RWPE2 (cell line): Measurements from ENCODE around the gene NT5C1B.
A peak's percentile ranks its signal among the peaks of the same experiment; 100 is the strongest.

Experiments
- ATAC-seq: fragments of 200-7000 bp; cut with Tn5 transposase; 3 replicates; pipeline ENCODE4 v1.9.1; 2021; ENCODE audit warnings: low read depth
- DNase-seq: peaks from one replicate; pipeline ENCODE4 v3.0.0-alpha.2; 2020; ENCODE audit warnings: low spot score
- H3K27ac ChIP-seq: fragments of 450-650 bp; 2 replicates; pipeline ENCODE4 v1.5.1; 2017; ENCODE audit warnings: mild to moderate bottlenecking; ENCODE audit not compliant: poor library complexity, severe bottlenecking
- H3K27me3 ChIP-seq: fragments of 250-450 bp; sonication (Bioruptor Pico); 2 replicates; pipeline ENCODE4 v1.5.1; 2021; ENCODE audit warnings: mild to moderate bottlenecking, moderate library complexity; ENCODE audit not compliant: insufficient read depth, poor library complexity, severe bottlenecking
- H3K36me3 ChIP-seq: fragments of 250-450 bp; sonication (Bioruptor Pico); 2 replicates; pipeline ENCODE4 v1.5.1; 2020; ENCODE audit warnings: low read depth, mild to moderate bottlenecking, moderate library complexity
- H3K4me1 ChIP-seq: fragments of 250-450 bp; sonication (Bioruptor Pico); 2 replicates; pipeline ENCODE4 v1.5.1; 2021; ENCODE audit warnings: mild to moderate bottlenecking, moderate library complexity; ENCODE audit not compliant: insufficient read depth, poor library complexity, severe bottlenecking
- H3K4me3 ChIP-seq: fragments of 250-450 bp; sonication (Bioruptor Pico); 2 replicates; pipeline ENCODE4 v1.5.1; 2021; ENCODE audit warnings: mild to moderate bottlenecking, moderate library complexity; ENCODE audit not compliant: severe bottlenecking
- H3K9me3 ChIP-seq: fragments of 250-450 bp; sonication (Bioruptor Pico); 2 replicates; pipeline ENCODE4 v1.5.1; 2021; ENCODE audit warnings: mild to moderate bottlenecking, moderate library complexity; ENCODE audit not compliant: severe bottlenecking
- CTCF ChIP-seq: fragments of 450-650 bp; IDR thresholded peaks from one replicate; pipeline ENCODE4 v1.5.1; 2017; ENCODE audit warnings: mild to moderate bottlenecking, moderate library complexity; ENCODE audit not compliant: poor library complexity, severe bottlenecking

NT5C1B gene

DNA sequence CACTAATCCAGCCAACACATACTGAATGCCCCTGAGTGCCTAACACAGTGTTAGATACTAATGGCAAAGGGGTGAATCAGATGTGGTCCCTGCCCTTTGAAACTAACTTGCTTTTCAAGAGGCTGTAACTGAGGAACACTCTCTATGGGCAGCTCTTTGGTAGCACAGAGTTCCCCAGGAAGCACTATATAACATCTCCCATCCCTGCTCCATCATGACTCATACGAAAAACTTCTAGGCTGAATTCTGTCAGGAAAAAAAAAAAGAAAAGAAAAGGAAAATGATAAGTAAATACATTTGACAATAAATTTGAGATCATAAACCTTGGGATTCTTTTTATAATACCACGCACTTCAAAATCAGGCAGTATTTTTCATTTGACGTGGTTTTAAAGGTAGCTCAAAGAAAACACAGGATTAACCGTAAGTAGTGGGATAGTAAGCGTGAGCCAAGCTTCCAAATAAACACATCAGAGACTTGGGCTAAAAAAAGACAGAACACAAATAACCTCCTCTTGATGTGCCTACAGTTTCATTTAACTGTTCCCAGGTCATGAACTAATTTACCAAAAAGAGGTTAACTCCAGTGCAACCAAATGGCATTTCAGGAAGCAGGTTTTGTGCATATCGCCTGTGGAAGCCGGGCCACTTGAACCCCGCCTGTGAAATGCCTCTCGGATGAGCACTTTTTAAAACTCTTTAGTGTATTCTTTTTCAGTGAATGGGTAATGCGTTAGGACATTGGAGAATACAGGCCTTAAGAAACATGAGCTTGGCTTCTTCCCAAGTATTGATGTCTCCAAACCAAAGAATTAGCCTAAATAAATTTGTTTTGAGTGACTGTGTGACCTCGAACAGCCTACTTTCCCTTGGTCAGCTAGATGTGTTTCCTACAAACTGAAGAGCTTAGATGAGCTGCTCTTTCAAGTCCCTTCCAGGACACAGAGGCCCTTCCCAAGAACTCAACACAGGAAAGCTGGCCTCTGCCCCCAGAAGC is 71.0 kb downstream of the NT5C1B start:
- Histone ChIP-seq H3K36me3 (no peaks in the 10 kb centered on the region), H3K4me1 (no peaks in the 10 kb centered on the region), H3K27ac (no peak overlapping the region), H3K4me3 (no peak overlapping the region), H3K9me3 (no peaks in the 10 kb centered on the region), H3K27me3 (no peaks in the 10 kb centered on the region)
- ATAC-seq (peak; percentile 40; the same call in 1 of the 3 replicates), DNase-seq (no peak)
- TF ChIP-seq CTCF: no peak

- Histone ChIP-seq H3K4me1 (no peaks in the 10 kb centered on the region), H3K4me3 (no peak overlapping the region), H3K27me3 (no peaks in the 10 kb centered on the region), H3K36me3 (no peaks in the 10 kb centered on the region), H3K27ac (no peak overlapping the region), H3K9me3 (no peaks in the 10 kb centered on the region)
- ATAC-seq (no peak), DNase-seq (no peak)
- no peak for TF ChIP-seq CTCF
These were observed 72.0 kb downstream of the NT5C1B start for GRCh38 chr2:18517386-18517785.

DNA sequence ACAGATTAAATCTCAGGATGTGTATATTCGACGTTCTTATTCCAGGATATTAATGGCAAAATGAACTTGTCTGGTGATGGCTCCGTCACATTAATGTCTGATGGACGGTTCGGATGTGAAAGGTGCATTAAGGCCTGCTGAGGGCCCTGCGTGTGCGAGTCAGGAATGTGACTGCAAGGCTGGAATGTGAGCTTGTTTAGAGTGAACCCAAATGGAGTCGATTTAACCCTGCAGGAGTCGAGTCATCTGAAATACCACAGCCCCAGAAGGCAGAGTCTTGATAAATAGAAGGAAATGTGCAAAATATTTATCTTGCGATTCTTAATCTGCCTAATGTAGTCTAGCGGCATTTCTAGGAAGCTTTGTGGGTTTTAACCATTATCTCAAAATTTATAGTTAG is 73.3 kb downstream of the NT5C1B start:
- Histone ChIP-seq H3K27ac (no peak overlapping the region), H3K27me3 (no peaks in the 10 kb centered on the region), H3K4me3 (no peak overlapping the region), H3K36me3 (no peaks in the 10 kb centered on the region), H3K9me3 (no peaks in the 10 kb centered on the region), H3K4me1 (no peaks in the 10 kb centered on the region)
- TF ChIP-seq CTCF: no peak
- no peak for DNase-seq
- ATAC-seq: no peak

DNA sequence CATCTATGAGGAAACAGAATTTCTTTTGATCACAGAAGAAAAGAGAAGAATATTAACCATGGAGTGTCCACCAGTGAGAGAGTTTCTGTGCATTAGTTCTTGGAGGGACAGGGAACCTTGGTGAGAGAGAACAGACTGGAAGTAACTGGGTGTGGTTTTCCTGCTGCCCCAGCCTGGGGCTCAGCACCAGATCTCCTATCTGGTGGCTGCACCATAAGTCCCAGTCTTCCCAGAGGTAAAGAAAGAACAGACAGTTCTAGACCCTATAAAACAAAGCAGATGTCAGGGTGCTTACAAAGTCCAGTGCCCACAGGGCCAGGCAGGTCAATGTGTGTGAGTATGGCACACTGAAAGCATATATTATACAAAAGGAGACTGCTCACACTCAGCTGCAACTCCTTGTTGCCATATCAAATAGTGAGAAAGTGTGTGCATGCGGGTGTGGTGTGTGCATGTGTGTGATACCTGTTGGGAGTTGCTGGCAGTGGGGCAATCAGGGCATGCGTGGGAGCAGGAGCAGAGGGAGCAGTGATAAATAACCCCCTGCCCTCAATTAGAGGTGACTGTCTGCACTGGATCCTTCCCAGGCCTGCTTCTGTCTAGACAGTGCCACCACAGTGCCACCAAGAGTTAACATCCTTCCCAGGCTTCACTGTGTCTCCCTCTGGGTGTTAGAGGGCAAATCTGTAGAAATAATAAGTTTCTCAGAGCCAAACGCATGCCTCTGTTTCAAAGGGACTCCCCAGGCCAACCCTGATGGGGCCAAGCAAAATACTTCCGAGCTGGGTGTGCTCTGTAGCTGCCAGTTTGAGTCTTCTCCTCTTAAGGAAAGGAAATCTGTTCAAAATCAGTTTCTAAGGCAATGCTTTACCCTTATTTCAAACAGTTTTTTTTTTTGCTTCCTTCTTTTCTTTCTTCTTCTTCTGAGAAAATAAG is 74.6 kb downstream of the NT5C1B start:
- no peaks in the 10 kb centered on the region for H3K27me3 ChIP-seq
- ATAC-seq (no peak), DNase-seq (no peak)
- TF ChIP-seq CTCF: no peak
- no peaks in the 10 kb centered on the region for H3K4me1 ChIP-seq
- no peaks in the 10 kb centered on the region for H3K36me3 ChIP-seq
- no peak overlapping the region for H3K4me3 ChIP-seq
- H3K27ac ChIP-seq: no peak overlapping the region
- H3K9me3 ChIP-seq: no peaks in the 10 kb centered on the region
